ENCODE results near the gene TTC4.
"Not testable (repeated sequence)": the region's sequence is repeated elsewhere in the genome, so short reads cannot be mapped to it uniquely, and the experiment has no call there.

Gene TTC4

GRCh38 chr1:54766726-54767125, 51.1 kb downstream of the TTC4 start:
- WGBS, 2 experiments (ENCODE audit: insufficient coverage in 2 of 2), result 32 to 33% methylated on average over 2 of the region's 4 CpGs
- H3K27ac ChIP-seq (ENCODE audit: low read depth, low read length, severe bottlenecking), result no peak overlapping the region

GRCh38 chr1:54767526-54767925, 51.9 kb downstream of the TTC4 start:
- no peak overlapping the region for H3K27ac ChIP-seq (ENCODE audit: low read depth, low read length, severe bottlenecking)
- H3K9me3 ChIP-seq (ENCODE audit: control insufficient read depth, low read length), result no peaks in the 10 kb centered on the region
- 52 to 55% methylated on average over 6 of the region's 6 CpGs for WGBS, 2 experiments (ENCODE audit: insufficient coverage in 2 of 2)
- no peak overlapping the region for H3K4me3 ChIP-seq (ENCODE audit: extremely low read depth, insufficient read depth, low read length, poor library complexity, severe bottlenecking)
- H3K4me1 ChIP-seq (ENCODE audit: control insufficient read depth, insufficient read depth, low read length, poor library complexity, severe bottlenecking), result no peaks in the 10 kb centered on the region
- no peaks in the 10 kb centered on the region for H3K36me3 ChIP-seq (ENCODE audit: control insufficient read depth, insufficient read depth, low read length)

More at GRCh38 chr1:54766726-54767125, 51.1 kb downstream of the TTC4 start:
- Histone ChIP-seq H3K9me3 (ENCODE audit: control insufficient read depth, low read length) (no peaks in the 10 kb centered on the region), H3K4me3 (ENCODE audit: extremely low read depth, insufficient read depth, low read length, poor library complexity, severe bottlenecking) (no peak overlapping the region), H3K36me3 (ENCODE audit: control insufficient read depth, insufficient read depth, low read length) (no peaks in the 10 kb centered on the region), H3K4me1 (ENCODE audit: control insufficient read depth, insufficient read depth, low read length, poor library complexity, severe bottlenecking) (no peaks in the 10 kb centered on the region)

- 75 to 87% methylated on average over 4 to 5 of the region's 5 CpGs for WGBS, 2 experiments (ENCODE audit: insufficient coverage in 2 of 2)
- Histone ChIP-seq H3K27ac (ENCODE audit: low read depth, low read length, severe bottlenecking) (no peak overlapping the region), H3K9me3 (ENCODE audit: control insufficient read depth, low read length) (no peaks in the 10 kb centered on the region), H3K4me3 (ENCODE audit: extremely low read depth, insufficient read depth, low read length, poor library complexity, severe bottlenecking) (no peak overlapping the region), H3K4me1 (ENCODE audit: control insufficient read depth, insufficient read depth, low read length, poor library complexity, severe bottlenecking) (no peaks in the 10 kb centered on the region), H3K36me3 (ENCODE audit: control insufficient read depth, insufficient read depth, low read length) (no peaks in the 10 kb centered on the region)
Measured at GRCh38 chr1:54768093-54768492, 52.4 kb downstream of the TTC4 start.

- Histone ChIP-seq H3K4me3 (ENCODE audit: extremely low read depth, insufficient read depth, low read length, poor library complexity, severe bottlenecking) (no peak overlapping the region), H3K9me3 (ENCODE audit: control insufficient read depth, low read length) (no peaks in the 10 kb centered on the region), H3K36me3 (ENCODE audit: control insufficient read depth, insufficient read depth, low read length) (no peaks in the 10 kb centered on the region), H3K27ac (ENCODE audit: low read depth, low read length, severe bottlenecking) (no peak overlapping the region), H3K4me1 (ENCODE audit: control insufficient read depth, insufficient read depth, low read length, poor library complexity, severe bottlenecking) (no peaks in the 10 kb centered on the region)
- WGBS, 2 experiments (ENCODE audit: insufficient coverage in 2 of 2), result 89% methylated on average over 1 of the region's 2 CpGs; no CpG with 5 or more reads in 1 of the 2 experiments
Measured at GRCh38 chr1:54772951-54773350, 57.3 kb downstream of the TTC4 start.

- Histone ChIP-seq H3K36me3 (ENCODE audit: control insufficient read depth, insufficient read depth, low read length) (no peaks in the 10 kb centered on the region), H3K9me3 (ENCODE audit: control insufficient read depth, low read length) (no peaks in the 10 kb centered on the region), H3K27ac (ENCODE audit: low read depth, low read length, severe bottlenecking) (no peak overlapping the region), H3K4me1 (ENCODE audit: control insufficient read depth, insufficient read depth, low read length, poor library complexity, severe bottlenecking) (no peaks in the 10 kb centered on the region), H3K4me3 (ENCODE audit: extremely low read depth, insufficient read depth, low read length, poor library complexity, severe bottlenecking) (no peak overlapping the region)
- WGBS, 2 experiments (ENCODE audit: insufficient coverage in 2 of 2), result 74 to 80% methylated on average over 9 to 11 of the region's 15 CpGs
Measured at GRCh38 chr1:54774820-54775498, 59.3 kb downstream of the TTC4 start.

- H3K36me3 ChIP-seq (ENCODE audit: control insufficient read depth, insufficient read depth, low read length); H3K9me3 ChIP-seq (ENCODE audit: control insufficient read depth, low read length); H3K4me3 ChIP-seq (ENCODE audit: extremely low read depth, insufficient read depth, low read length, poor library complexity, severe bottlenecking); H3K4me1 ChIP-seq (ENCODE audit: control insufficient read depth, insufficient read depth, low read length, poor library complexity, severe bottlenecking); H3K27ac ChIP-seq (ENCODE audit: low read depth, low read length, severe bottlenecking): not testable (repeated sequence)
- WGBS, 2 experiments (ENCODE audit: insufficient coverage in 2 of 2), result 70 to 81% methylated on average over 3 to 8 of the region's 16 CpGs
Measured at GRCh38 chr1:54775828-54776721, 60.4 kb downstream of the TTC4 start.

GRCh38 chr1:54777011-54777410, 61.4 kb downstream of the TTC4 start:
- Histone ChIP-seq H3K27ac (ENCODE audit: low read depth, low read length, severe bottlenecking) (no peak overlapping the region), H3K36me3 (ENCODE audit: control insufficient read depth, insufficient read depth, low read length) (no peaks in the 10 kb centered on the region), H3K4me3 (ENCODE audit: extremely low read depth, insufficient read depth, low read length, poor library complexity, severe bottlenecking) (no peak overlapping the region), H3K4me1 (ENCODE audit: control insufficient read depth, insufficient read depth, low read length, poor library complexity, severe bottlenecking) (no peaks in the 10 kb centered on the region), H3K9me3 (ENCODE audit: control insufficient read depth, low read length) (no peaks in the 10 kb centered on the region)
- 61 to 69% methylated on average over 2 to 3 of the region's 4 CpGs for whole genome bisulfite sequencing, 2 experiments (ENCODE audit: insufficient coverage in 2 of 2)

GRCh38 chr1:54777431-54777830, 61.8 kb downstream of the TTC4 start:
- Histone ChIP-seq H3K4me3 (ENCODE audit: extremely low read depth, insufficient read depth, low read length, poor library complexity, severe bottlenecking) (no peak overlapping the region), H3K27ac (ENCODE audit: low read depth, low read length, severe bottlenecking) (no peak overlapping the region), H3K9me3 (ENCODE audit: control insufficient read depth, low read length) (no peaks in the 10 kb centered on the region), H3K4me1 (ENCODE audit: control insufficient read depth, insufficient read depth, low read length, poor library complexity, severe bottlenecking) (no peaks in the 10 kb centered on the region), H3K36me3 (ENCODE audit: control insufficient read depth, insufficient read depth, low read length) (no peaks in the 10 kb centered on the region)
- 92 to 95% methylated on average over 3 to 4 of the region's 4 CpGs for WGBS, 2 experiments (ENCODE audit: insufficient coverage in 2 of 2)

- no peaks in the 10 kb centered on the region for H3K4me1 ChIP-seq (ENCODE audit: control insufficient read depth, insufficient read depth, low read length, poor library complexity, severe bottlenecking)
- WGBS, 2 experiments (ENCODE audit: insufficient coverage in 2 of 2), result 52 to 54% methylated on average over 46 to 74 of the region's 74 CpGs
- H3K4me3 ChIP-seq (ENCODE audit: extremely low read depth, insufficient read depth, low read length, poor library complexity, severe bottlenecking), result no peak overlapping the region
- no peaks in the 10 kb centered on the region for H3K36me3 ChIP-seq (ENCODE audit: control insufficient read depth, insufficient read depth, low read length)
- H3K9me3 ChIP-seq (ENCODE audit: control insufficient read depth, low read length), result no peaks in the 10 kb centered on the region
- no peak overlapping the region for H3K27ac ChIP-seq (ENCODE audit: low read depth, low read length, severe bottlenecking)
Measured at GRCh38 chr1:54781023-54781723, 65.5 kb downstream of the TTC4 start.

GRCh38 chr1:54782156-54782555, 66.5 kb downstream of the TTC4 start:
- H3K36me3 ChIP-seq (ENCODE audit: control insufficient read depth, insufficient read depth, low read length), result no peaks in the 10 kb centered on the region
- WGBS, 2 experiments (ENCODE audit: insufficient coverage in 2 of 2), result 90 to 95% methylated on average over 4 to 6 of the region's 6 CpGs
- H3K27ac ChIP-seq (ENCODE audit: low read depth, low read length, severe bottlenecking), result no peak overlapping the region
- H3K4me1 ChIP-seq (ENCODE audit: control insufficient read depth, insufficient read depth, low read length, poor library complexity, severe bottlenecking), result no peaks in the 10 kb centered on the region
- no peak overlapping the region for H3K4me3 ChIP-seq (ENCODE audit: extremely low read depth, insufficient read depth, low read length, poor library complexity, severe bottlenecking)
- no peaks in the 10 kb centered on the region for H3K9me3 ChIP-seq (ENCODE audit: control insufficient read depth, low read length)

All from mesodermal cell (in vitro differentiated cells).